Upper lobe of right lung (tissue), 1 donor: ENCODE results near the gene MRPS18A. TPM values are rescaled to one million over a fixed set of nuclear protein-coding genes. Genes with fewer than 3 reads are reported as not detected.
"Not testable (repeated sequence)": the region's sequence is repeated elsewhere in the genome, so short reads cannot be mapped to it uniquely, and the experiment has no call there.

Source experiments
- ATAC-seq: fragments of 200-7000 bp; cut with Tn5 transposase; one replicate; pipeline ENCODE4 v1.9.1; 2020; ENCODE audit warnings: mild to moderate bottlenecking, moderate library complexity
- DNase-seq: peaks from one replicate; pipeline ENCODE4 v3.0.0-alpha.2; 2020
- H3K27ac ChIP-seq: fragments of 200-600 bp; one replicate; pipeline ENCODE4 v1.8.0; 2022
- H3K27me3 ChIP-seq: fragments of 200-600 bp; one replicate; pipeline ENCODE4 v1.8.0; 2022; ENCODE audit warnings: mild to moderate bottlenecking
- H3K36me3 ChIP-seq: fragments of 200-600 bp; one replicate; pipeline ENCODE4 v1.8.0; 2022
- H3K4me1 ChIP-seq: fragments of 200-600 bp; one replicate; pipeline ENCODE4 v1.8.0; 2022
- H3K4me3 ChIP-seq: fragments of 200-600 bp; one replicate; pipeline ENCODE4 v1.8.0; 2022; ENCODE audit warnings: mild to moderate bottlenecking
- H3K9me3 ChIP-seq: fragments of 200-600 bp; one replicate; pipeline ENCODE4 v1.8.0; 2022
- intact Hi-C: fragments of 100-400 bp; cut with DNase I; formaldehyde crosslinking; loops from one replicate; pipeline ENCODE4 v1.11.0; 2022
- total RNA-seq: library from RNA; stranded (reverse); fragmentation: NEBNext Ultra II Directional; extraction: Animal tissue kit (Norgen Biotek cat#: 25700); gene quantifications from one replicate; pipeline ENCODE4 v1.2.1, GENCODE V29; 2021
- TF ChIP-seq, protein P1 (sequence below): fragments of 200-600 bp; IDR thresholded peaks from one replicate; pipeline ENCODE4 v1.8.0; 2022; ENCODE audit warnings: antibody characterized with exemption
- donor health status: DM: no; HTN: yes; CAD: no; lungs with severe emphysema.

The MRPS18A gene
- total RNA-seq, 1 donor from 2014 or later, result 28.1 TPM

DNA sequence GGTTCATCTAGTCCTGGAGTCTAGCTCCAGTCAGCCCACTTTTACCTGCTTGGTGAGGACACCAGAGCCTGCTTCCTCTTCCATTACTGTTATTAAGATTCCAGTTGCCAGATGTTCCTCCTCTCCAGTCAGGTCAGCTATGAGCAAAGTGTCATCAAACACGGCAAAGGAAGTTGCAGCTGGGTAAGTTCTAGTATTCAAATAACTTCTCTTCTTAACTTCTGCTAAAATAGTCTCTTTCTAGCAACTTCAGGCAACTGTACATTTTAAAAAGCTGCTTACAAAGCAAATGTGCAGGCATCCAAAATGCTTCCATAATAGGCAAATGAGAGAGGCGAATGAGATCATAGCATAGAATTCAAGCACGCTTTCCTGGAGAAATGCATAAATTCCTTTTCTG, 18.4 kb upstream of the MRPS18A start:
- intact Hi-C loops, result no loop called here
- no peak overlapping the region for H3K4me3 ChIP-seq
- no peaks in the 10 kb centered on the region for H3K27me3 ChIP-seq
- peak overlapping the region; percentile 12 for H3K27ac ChIP-seq
- peaks cover 59% of the 10 kb centered on the region for H3K4me1 ChIP-seq
- H3K9me3 ChIP-seq, result no peaks in the 10 kb centered on the region
- H3K36me3 ChIP-seq, result no peaks in the 10 kb centered on the region
- ATAC-seq, result peak; percentile 2
- TF ChIP-seq, protein P1, sequence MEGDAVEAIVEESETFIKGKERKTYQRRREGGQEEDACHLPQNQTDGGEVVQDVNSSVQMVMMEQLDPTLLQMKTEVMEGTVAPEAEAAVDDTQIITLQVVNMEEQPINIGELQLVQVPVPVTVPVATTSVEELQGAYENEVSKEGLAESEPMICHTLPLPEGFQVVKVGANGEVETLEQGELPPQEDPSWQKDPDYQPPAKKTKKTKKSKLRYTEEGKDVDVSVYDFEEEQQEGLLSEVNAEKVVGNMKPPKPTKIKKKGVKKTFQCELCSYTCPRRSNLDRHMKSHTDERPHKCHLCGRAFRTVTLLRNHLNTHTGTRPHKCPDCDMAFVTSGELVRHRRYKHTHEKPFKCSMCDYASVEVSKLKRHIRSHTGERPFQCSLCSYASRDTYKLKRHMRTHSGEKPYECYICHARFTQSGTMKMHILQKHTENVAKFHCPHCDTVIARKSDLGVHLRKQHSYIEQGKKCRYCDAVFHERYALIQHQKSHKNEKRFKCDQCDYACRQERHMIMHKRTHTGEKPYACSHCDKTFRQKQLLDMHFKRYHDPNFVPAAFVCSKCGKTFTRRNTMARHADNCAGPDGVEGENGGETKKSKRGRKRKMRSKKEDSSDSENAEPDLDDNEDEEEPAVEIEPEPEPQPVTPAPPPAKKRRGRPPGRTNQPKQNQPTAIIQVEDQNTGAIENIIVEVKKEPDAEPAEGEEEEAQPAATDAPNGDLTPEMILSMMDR, result no peak
- DNase-seq, result no peak

DNA sequence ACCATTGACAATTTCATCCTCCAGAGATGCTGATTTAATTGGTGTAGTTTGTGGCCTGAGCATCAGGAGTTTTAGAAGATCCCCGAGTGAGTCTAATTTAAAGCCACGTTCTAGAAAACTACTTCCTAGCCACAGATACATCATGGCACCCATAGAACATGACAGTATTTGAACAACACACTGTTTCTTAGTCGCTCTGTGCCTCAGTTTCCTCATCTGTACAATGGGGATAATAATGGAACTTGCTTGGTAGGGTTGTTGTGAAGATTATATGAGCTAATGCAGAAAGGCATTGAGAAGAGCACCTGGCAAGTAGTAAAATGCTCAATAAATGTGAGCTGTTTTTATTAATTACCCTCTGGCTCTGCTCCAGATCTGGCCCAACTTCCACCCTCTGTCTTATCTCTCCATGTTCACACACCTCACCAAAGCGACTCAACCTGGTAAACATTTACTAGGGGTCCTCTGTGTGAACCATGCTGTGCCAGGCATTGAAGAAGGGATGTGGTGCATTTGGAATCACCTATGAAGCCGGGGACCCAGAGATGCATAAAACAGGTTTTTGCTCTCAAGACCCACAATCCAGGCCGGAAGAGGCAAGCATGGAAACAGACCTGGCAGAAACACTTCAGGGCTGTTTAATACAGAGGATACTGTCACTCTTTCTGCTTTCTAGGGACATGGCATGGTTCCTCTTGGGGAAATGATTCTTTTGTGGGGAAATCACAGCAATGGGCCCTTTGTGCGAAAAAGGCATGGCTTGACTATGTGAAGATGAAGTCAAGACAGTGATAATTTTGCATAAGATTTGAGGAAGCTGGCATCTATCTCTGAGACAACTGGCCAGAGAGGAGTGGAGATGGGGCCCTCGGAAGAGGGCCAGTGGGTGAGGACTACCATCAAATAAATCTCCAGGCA, 16.2 kb upstream of the MRPS18A start:
- H3K4me3 ChIP-seq, result no peak overlapping the region
- H3K27ac ChIP-seq, result peak overlapping the region; percentile 75
- H3K4me1 ChIP-seq, result peaks cover 63% of the 10 kb centered on the region
- DNase-seq (no peak), ATAC-seq (no peak)
- TF ChIP-seq, protein P1, result no peak
- H3K36me3 ChIP-seq, result no peaks in the 10 kb centered on the region
- H3K9me3 ChIP-seq, result no peaks in the 10 kb centered on the region
- intact Hi-C loops, result no loop called here
- no peaks in the 10 kb centered on the region for H3K27me3 ChIP-seq

DNA sequence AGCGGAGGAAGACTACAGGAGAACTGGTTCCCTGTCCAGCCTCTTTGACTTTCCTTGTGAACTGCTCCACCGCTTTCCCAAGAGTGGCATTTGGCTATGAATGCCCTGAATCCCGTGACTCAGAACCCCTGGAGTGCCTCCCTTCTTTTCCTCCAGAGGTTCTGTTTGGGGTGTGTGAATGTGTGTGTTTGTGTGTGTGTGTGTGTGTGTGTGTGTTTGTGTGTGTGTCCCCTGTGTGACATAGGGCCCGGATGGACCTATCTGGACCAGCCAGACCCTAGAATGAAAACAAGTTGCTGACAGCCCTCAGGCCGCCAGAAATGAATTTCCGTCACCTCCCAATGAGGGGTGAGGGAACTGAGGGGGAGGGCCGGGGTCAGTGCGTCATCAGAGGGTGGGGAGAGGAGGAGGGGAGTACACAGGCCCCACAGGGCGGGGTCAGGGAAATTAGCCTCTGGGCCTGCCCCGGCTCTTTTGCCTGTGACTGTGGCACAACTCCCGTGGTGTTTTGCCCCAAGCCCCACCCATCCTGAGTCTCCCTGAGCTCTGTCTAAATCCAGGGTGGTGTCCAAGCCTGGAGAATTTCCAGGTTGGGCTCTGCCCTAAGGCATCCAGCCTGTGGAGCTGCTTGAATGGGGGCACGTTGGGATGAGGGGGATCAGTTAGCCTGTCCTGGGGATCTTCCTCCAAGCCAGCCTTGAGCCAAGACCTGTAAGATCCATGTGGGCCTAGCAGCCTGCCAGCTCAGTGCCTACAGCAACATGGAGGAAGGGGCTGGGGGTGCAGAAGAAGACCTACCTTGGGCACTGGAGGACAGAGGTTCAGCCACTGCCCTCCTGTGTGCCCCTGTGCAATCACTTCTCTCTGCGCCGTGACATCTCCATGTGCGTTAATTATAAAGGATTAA, 15.2 kb upstream of the MRPS18A start:
- DNase-seq (peak; percentile 92), ATAC-seq (peak; percentile 95)
- TF ChIP-seq, protein P1, result no peak
- Histone ChIP-seq H3K4me1 (peaks cover 67% of the 10 kb centered on the region), H3K27me3 (no peaks in the 10 kb centered on the region), H3K9me3 (no peaks in the 10 kb centered on the region), H3K27ac (peak overlapping the region; percentile 80), H3K4me3 (no peak overlapping the region), H3K36me3 (no peaks in the 10 kb centered on the region)
- intact Hi-C loops, result no loop called here

DNA sequence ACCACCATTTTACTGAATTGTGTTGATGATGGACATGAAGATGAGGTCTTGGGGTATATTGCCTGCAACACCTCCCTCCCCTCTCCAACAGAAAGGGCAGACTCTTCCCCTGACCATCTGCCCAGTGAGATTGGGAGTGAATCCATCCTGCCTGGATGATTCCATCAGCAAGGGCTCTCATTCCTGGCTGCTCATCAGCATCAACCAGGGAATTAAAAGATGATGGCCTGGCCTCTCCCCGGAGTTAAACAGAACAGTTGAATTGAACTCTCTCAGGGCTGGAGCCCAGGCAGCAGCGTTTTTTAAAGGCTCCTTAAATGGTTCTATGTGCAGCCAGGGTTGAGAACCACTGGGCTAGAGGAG, 14.6 kb upstream of the MRPS18A start:
- TF ChIP-seq, protein P1, result no peak
- DNase-seq (no peak), ATAC-seq (no peak)
- Histone ChIP-seq H3K9me3 (no peaks in the 10 kb centered on the region), H3K36me3 (no peaks in the 10 kb centered on the region), H3K4me1 (peaks cover 67% of the 10 kb centered on the region), H3K27me3 (no peaks in the 10 kb centered on the region), H3K27ac (peak overlapping the region; percentile 80), H3K4me3 (no peak overlapping the region)
- intact Hi-C loops, result no loop called here

DNA sequence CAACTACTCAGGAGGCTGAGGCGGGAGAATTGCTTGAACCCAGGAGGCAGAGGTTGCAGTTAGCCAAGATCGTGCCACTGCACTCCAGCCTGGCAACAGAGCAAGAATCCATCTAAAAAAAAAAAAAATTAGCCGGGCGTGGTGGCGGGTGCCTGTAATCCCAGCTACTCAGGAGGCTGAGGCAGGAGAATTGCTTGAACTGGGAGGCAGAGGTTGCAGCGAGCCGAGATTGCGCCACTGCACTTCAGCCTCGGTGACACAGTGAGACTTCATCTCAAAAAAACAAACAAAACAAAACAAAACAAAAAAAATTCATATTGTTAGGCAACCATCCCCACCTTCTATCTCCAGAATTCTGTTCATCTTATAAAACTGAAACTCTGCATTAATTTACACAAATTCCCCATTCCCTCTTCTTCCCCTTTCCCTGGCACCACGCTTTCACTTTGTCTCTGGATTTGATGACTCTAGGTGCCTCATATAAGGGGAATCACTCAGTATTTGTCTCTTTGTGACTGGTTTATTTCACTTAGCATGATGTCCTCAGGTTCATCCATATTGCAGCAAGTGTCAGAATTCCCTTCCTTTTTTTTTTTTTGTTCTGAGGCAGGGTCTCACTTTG, 13.5 kb upstream of the MRPS18A start:
- H3K27me3 ChIP-seq, ATAC-seq, intact Hi-C loops, H3K4me3 ChIP-seq, H3K9me3 ChIP-seq, H3K27ac ChIP-seq, H3K36me3 ChIP-seq, DNase-seq: not testable (repeated sequence)
- peaks cover 59% of the 10 kb centered on the region for H3K4me1 ChIP-seq
